H1 (cell line): ENCODE measurements around the gene LYAR. TPM values are rescaled to one million over a fixed set of nuclear protein-coding genes. Genes with fewer than 3 reads are reported as not detected.

ENCODE experiments used
- CTCF ChIA-PET: fragments of 300-600 bp; sonication (Branson Sonifier 250); formaldehyde crosslinking; loops from one replicate; lab custom pipeline; 2021; ENCODE audit not compliant: partially characterized antibody; lab: Charles Lee
- POLR2A ChIA-PET: fragments of 300-600 bp; sonication (Branson Sonifier 250); formaldehyde crosslinking; loops from one replicate; lab custom pipeline; 2021; ENCODE audit warnings: inconsistent platforms; ENCODE audit not compliant: partially characterized antibody; lab: Charles Lee
- DNase-seq, 2 experiments: peaks; one replicate each; pipeline versions ENCODE4 v3.0.0 to v3.0.0-alpha.2; 2010 to 2022; ENCODE audit warnings: low spot score in 2 of 2, low read depth in 1 of 2, mixed read lengths in 1 of 2
- FAIRE-seq: peaks from 2 replicates; lab custom pipeline; 2011; peaks lifted over from hg19 to GRCh38; lab: Jason Lieb, UNC
- H2AFZ ChIP-seq: 2 replicates; pipeline ENCODE4 v1.8.1; 2012; ENCODE audit warnings: low read length, inconsistent platforms
- H2AK5ac ChIP-seq: 2 replicates; pipeline ENCODE4 v1.6.1; 2013; ENCODE audit warnings: low read depth, low read length
- H2BK120ac ChIP-seq: replicated peaks from 2 replicates; pipeline ENCODE3; 2013; ENCODE audit warnings: low read depth, low read length, inconsistent platforms
- H2BK12ac ChIP-seq: 2 replicates; pipeline ENCODE4 v1.6.1; 2013; ENCODE audit warnings: low read depth, low read length
- H2BK15ac ChIP-seq: 2 replicates; pipeline ENCODE4 v1.6.1; 2013; ENCODE audit warnings: low read length
- H2BK20ac ChIP-seq: 2 replicates; pipeline ENCODE4 v1.6.1; 2013; ENCODE audit warnings: low read length
- H2BK5ac ChIP-seq: 2 replicates; pipeline ENCODE4 v1.6.1; 2013; ENCODE audit warnings: low read depth, low read length
- H3K14ac ChIP-seq: 2 replicates; pipeline ENCODE4 v1.6.1; 2013; ENCODE audit warnings: inconsistent platforms; ENCODE audit not compliant: insufficient read length
- H3K18ac ChIP-seq: 2 replicates; pipeline ENCODE4 v1.6.1; 2013; ENCODE audit warnings: low read length; ENCODE audit errors: extremely low read depth
- H3K23ac ChIP-seq: 2 replicates; pipeline ENCODE4 v1.6.1; 2013; ENCODE audit warnings: inconsistent platforms; ENCODE audit not compliant: insufficient read length
- H3K23me2 ChIP-seq: 2 replicates; pipeline ENCODE4 v1.6.1; 2013; ENCODE audit warnings: low read depth, low read length
- H3K27ac ChIP-seq: 2 replicates; pipeline ENCODE4 v1.6.1; 2011; ENCODE audit warnings: low read depth, low read length, inconsistent platforms
- H3K27me3 ChIP-seq, 4 experiments: replicated peaks in 1 of 4; 1 replicate in 1 of 4; 2 replicates in 3 of 4; pipeline versions ENCODE4 v1.6.1 to v1.8.1; 2011 to 2013; ENCODE audit warnings: low read length in 3 of 4, mild to moderate bottlenecking in 3 of 4, inconsistent platforms in 2 of 4, mixed read lengths in 2 of 4, moderate library complexity in 1 of 4; ENCODE audit not compliant: control insufficient read depth in 3 of 4, insufficient read depth in 3 of 4; ENCODE audit errors: extremely low read depth in 1 of 4
- H3K36me3 ChIP-seq, 4 experiments: 2 replicates each; pipeline versions ENCODE4 v1.6.1 to v1.8.1; 2011 to 2013; ENCODE audit warnings: mild to moderate bottlenecking in 4 of 4, low read length in 3 of 4, moderate library complexity in 2 of 4, control low read depth in 1 of 4, inconsistent platforms in 1 of 4; ENCODE audit not compliant: insufficient read depth in 4 of 4, control insufficient read depth in 2 of 4
- H3K4ac ChIP-seq: replicated peaks from 2 replicates; pipeline ENCODE3; 2013; ENCODE audit warnings: low read length, low read depth, mixed read lengths, inconsistent platforms; ENCODE audit not compliant: insufficient read length
- H3K4me1 ChIP-seq, 4 experiments: replicated peaks in 1 of 4; 1 replicate in 1 of 4; 2 replicates in 3 of 4; pipeline versions ENCODE4 v1.6.1 to v1.8.1; 2011 to 2013; ENCODE audit warnings: low read length in 3 of 4, inconsistent platforms in 2 of 4, mixed read lengths in 1 of 4; ENCODE audit not compliant: insufficient read depth in 4 of 4, control insufficient read depth in 3 of 4
- H3K4me2 ChIP-seq, 2 experiments: 2 replicates each; pipeline versions ENCODE4 v1.6.1 to v1.8.1; 2011 to 2013; ENCODE audit warnings: low read depth in 2 of 2, low read length in 2 of 2, control low read depth in 1 of 2, inconsistent platforms in 1 of 2, mild to moderate bottlenecking in 1 of 2; ENCODE audit not compliant: insufficient read depth in 1 of 2
- H3K4me3 ChIP-seq, 4 experiments: fragments of 200-600, 300-600 bp in 1 of 4; sonication (generic), shearing (Covaris generic), sonication (Bioruptor Twin) in 1 of 4; 2 replicates each; pipeline versions ENCODE4 v1.5.1 to v1.8.1; 2011 to 2016; ENCODE audit warnings: low read length in 4 of 4, low read depth in 3 of 4, control low read depth in 2 of 4, inconsistent platforms in 2 of 4, mild to moderate bottlenecking in 2 of 4, mixed read lengths in 1 of 4, moderate library complexity in 1 of 4; ENCODE audit not compliant: insufficient read depth in 2 of 4; ENCODE audit errors: extremely low read depth in 1 of 4
- H3K56ac ChIP-seq: replicated peaks from 2 replicates; pipeline ENCODE3; 2013; ENCODE audit warnings: low read depth, mild to moderate bottlenecking, mixed read lengths, low read length, inconsistent platforms; ENCODE audit not compliant: insufficient read length
- H3K79me1 ChIP-seq: 2 replicates; pipeline ENCODE4 v1.6.1; 2013; ENCODE audit warnings: low read depth, low read length, control low read depth
- H3K79me2 ChIP-seq, 2 experiments: 2 replicates each; pipeline versions ENCODE4 v1.6.1 to v1.8.1; 2012 to 2013; ENCODE audit warnings: low read length in 2 of 2, mild to moderate bottlenecking in 2 of 2, inconsistent platforms in 1 of 2; ENCODE audit not compliant: insufficient read depth in 2 of 2, control insufficient read depth in 1 of 2
- H3K9ac ChIP-seq, 4 experiments: replicated peaks in 1 of 4; 1 replicate in 1 of 4; 2 replicates in 3 of 4; pipeline versions ENCODE4 v1.6.1 to v1.8.1; 2011 to 2013; ENCODE audit warnings: low read depth in 3 of 4, low read length in 3 of 4, control low read depth in 2 of 4, mild to moderate bottlenecking in 2 of 4, moderate library complexity in 2 of 4, inconsistent platforms in 1 of 4; ENCODE audit errors: extremely low read depth in 1 of 4
- H3K9me3 ChIP-seq, 2 experiments: 2 replicates each; pipeline versions ENCODE4 v1.6.1 to v1.8.1; 2012 to 2013; ENCODE audit warnings: mild to moderate bottlenecking in 2 of 2, moderate library complexity in 2 of 2, control low read depth in 1 of 2, inconsistent platforms in 1 of 2, low read depth in 1 of 2, low read length in 1 of 2, mixed read lengths in 1 of 2; ENCODE audit not compliant: insufficient read depth in 2 of 2
- H4K20me1 ChIP-seq, 2 experiments: replicated peaks in 1 of 2; 2 replicates each; pipeline versions ENCODE3 to v1.8.1; 2011 to 2013; ENCODE audit warnings: inconsistent platforms in 2 of 2, low read length in 2 of 2, mild to moderate bottlenecking in 1 of 2; ENCODE audit not compliant: insufficient read depth in 2 of 2, control insufficient read depth in 1 of 2
- H4K5ac ChIP-seq: 2 replicates; pipeline ENCODE4 v1.6.1; 2013; ENCODE audit warnings: low read length, low read depth, mixed read lengths, inconsistent platforms; ENCODE audit not compliant: insufficient read length
- H4K8ac ChIP-seq: 2 replicates; pipeline ENCODE4 v1.8.0; 2013; ENCODE audit warnings: mild to moderate bottlenecking, moderate library complexity, low read length, inconsistent platforms; ENCODE audit not compliant: insufficient read depth; ENCODE audit errors: extremely low read depth
- H4K91ac ChIP-seq: replicated peaks from 2 replicates; pipeline ENCODE3; 2013; ENCODE audit warnings: low read length, mixed read lengths, inconsistent platforms; ENCODE audit not compliant: insufficient read length
- WGBS, 2 experiments: shearing (Covaris generic) in 1 of 2; methylation state at CpG; one replicate each; pipeline versions ENCODE4 v1.1.6 to v1.1.7; 2013 to 2015; ENCODE audit warnings: low lambda C conversion rate in 2 of 2, mixed read lengths in 2 of 2, inconsistent platforms in 1 of 2, low coverage in 1 of 2, missing lambda C conversion rate in 1 of 2; ENCODE audit not compliant: insufficient replicate concordance in 2 of 2, insufficient coverage in 1 of 2, insufficient read length in 1 of 2; ENCODE audit errors: extremely low coverage in 1 of 2, missing lambda C conversion rate in 1 of 2; 5-methylcytosine and 5-hydroxymethylcytosine counted together
- polyA plus RNA-seq, 7 experiments: library from polyadenylated mRNA; depleted of rRNA in 3 of 7; stranded (reverse) in 5 of 7; unstranded in 2 of 7; fragments of >200 nt in 5 of 7; fragments of 200-250 nt in 2 of 7; gene quantifications; 1 replicate in 5 of 7; 2 replicates in 1 of 7; 4 replicates in 1 of 7; pipeline versions ENCODE4 v1.2.1 to v1.2.3, GENCODE V29; 2011 to 2013; ENCODE audit warnings: missing spikeins in 2 of 7, mixed read lengths in 2 of 7
- total RNA-seq: library from RNA; stranded (reverse); fragmentation: NEBNext Ultra II Directional; extraction: Animal tissue kit (Norgen Biotek cat#: 25700); gene quantifications from 2 replicates; pipeline ENCODE4 v1.2.1, GENCODE V29; 2021

The LYAR gene
- total and polyA plus RNA-seq, 2 of the 8 experiments (the other 6 are each of a cell fraction or from before 2014, with no cell fraction given): 6.5 to 46.9 TPM

DNA sequence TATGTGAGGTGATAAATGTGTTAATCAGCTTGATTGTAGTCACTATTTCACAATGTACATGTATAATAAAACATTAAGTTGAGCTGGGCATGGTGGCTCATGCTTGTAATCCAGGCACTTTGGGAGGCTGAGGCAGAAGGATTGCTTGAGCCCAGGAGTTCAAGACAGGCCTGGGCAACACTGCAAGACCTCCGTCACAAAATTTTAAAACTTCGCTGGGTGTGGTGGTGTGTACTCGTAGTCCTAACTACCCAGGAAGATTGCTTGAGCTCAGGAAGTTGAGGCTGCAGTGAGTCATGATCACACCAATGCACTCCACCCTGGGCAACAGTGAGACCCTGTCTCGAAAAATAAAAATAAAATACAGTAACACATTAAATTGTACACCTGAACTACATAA is 20.1 kb downstream of the LYAR start:
- Histone ChIP-seq H3K79me2 (no peaks in the 10 kb centered on the region), H3K14ac (no peak overlapping the region), H3K79me1 (no peaks in the 10 kb centered on the region), H2AFZ (no peak overlapping the region), H3K4ac (no peak overlapping the region), H2BK120ac (no peak overlapping the region), H4K5ac (no peak overlapping the region), H4K91ac (no peak overlapping the region), H2BK12ac (no peak overlapping the region), H3K23me2 (no peaks in the 10 kb centered on the region), H3K27ac (no peak overlapping the region), H2BK5ac (no peak overlapping the region), H4K8ac (no peak overlapping the region), H3K4me3 (no peak overlapping the region), H2BK15ac (no peak overlapping the region), H3K56ac (no peak overlapping the region), H3K36me3 (peaks cover 8 to 61% (median 29%) of the 10 kb centered on the region in 4 experiments; a peak in 7 of 8 replicates), H3K4me1 (no peaks in the 10 kb centered on the region), H2BK20ac (no peak overlapping the region), H3K9ac (no peak overlapping the region), H3K23ac (no peak overlapping the region), H3K4me2 (no peak overlapping the region), H3K27me3 (peaks cover 0 to 2% (median 0%) of the 10 kb centered on the region in 4 experiments; a peak in 1 of 7 replicates), H4K20me1 (peaks cover 2% of the 10 kb centered on the region in 2 experiments), H2AK5ac (no peak overlapping the region), H3K18ac (no peak overlapping the region), H3K9me3 (no peaks in the 10 kb centered on the region)
- ChIA-PET POLR2A (interaction anchor here (1.5 kb wide), 1 partner anchor 10 kb away, joined by 3 read pairs; no protein-coding TSS in a partner anchor), CTCF (no interaction called here)
- FAIRE-seq (no peak), DNase-seq (no peak)
- WGBS, 2 experiments: 91% methylated on average over 4 of the region's 4 CpGs; no CpG with 5 or more reads in 1 of the 2 experiments
